ENCODE data around the gene CCDC183.

CCDC183 gene

DNA sequence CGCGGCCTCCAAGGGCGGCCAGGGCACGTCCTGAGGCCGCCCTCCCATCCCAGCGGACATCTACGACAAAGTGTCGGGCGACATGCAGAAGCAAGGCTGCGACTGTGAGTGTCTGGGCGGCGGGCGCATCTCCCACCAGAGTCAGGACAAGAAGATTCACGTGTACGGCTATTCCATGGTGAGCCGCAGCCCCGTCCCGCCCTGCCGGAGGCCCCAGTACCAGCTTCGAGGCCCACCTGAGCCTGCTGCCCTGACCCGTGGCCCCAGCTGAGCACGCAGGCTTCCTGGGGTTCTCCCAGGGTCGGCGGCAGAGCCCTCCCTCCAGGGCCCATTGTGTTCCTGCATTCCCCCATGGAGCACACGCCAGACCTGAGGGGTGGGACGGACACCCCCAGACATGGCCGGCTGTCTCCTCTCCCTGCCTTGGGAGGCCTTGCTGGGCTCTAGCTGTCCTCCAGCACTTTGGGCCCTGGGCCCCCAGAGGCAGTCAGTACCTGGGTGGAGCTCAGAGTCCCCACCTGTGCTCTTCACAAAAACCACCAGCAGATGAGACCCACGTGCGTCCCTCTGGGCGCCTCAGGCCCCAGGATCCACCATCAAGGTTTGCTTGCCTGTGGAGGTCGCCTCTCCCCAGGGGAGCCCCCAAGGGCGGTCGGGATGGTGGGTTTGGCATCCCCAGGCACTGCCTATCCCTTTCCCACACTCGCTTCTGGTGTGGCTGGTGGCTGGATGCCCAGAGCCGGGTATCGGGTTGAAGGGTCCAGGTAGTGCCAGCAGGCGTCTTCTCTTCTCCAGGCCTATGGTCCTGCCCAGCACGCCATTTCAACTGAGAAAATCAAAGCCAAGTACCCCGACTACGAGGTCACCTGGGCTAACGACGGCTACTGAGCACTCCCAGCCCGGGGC is 54.1 kb downstream of the CCDC183 start:
- no peak for DNase-seq (ENCODE audit: low spot score)

DNA sequence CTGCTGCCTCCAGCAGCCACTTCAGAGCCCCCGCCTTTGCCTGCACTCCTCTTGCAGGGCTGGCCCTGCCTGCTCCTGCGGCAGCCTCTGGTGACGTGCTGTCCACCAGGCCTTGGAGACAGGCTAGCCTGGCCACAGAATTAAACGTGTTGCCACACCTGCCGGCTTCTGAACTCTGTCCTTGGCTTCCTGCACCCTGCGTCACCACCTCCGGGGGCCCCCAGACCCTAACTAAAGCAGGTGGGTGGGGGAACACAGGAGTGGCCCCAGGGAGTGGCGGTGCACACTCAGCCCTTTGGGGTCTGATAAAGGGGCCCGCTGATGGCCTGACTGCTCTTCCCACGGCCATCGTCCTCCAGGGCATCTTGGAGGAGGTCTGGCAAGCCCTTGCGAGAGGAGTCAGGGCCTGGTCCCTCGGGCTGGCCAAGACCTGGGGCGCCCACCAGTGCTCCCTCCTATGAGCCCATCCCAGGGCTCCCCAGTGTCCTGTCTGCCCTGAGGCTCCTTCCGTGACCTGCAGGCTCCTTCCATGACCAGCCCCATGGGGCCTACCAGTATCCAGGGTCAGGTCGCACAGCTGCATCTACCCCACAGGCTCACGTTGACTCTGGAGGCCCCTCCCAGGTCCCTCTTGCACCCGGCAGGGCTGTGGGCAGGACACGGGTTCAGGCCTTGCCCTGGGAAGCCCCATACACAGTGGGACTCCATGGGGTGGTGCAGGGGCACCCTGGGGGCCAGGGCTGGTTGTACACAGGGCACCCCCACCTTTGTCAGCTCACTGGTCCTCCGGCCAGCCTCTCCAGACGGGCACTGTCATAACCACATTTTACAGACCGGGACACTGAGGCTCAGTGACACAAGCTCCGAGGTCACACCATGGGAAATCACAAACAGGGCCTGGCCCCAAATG is 55.0 kb downstream of the CCDC183 start:
- no peak for DNase-seq (ENCODE audit: low spot score)

DNA sequence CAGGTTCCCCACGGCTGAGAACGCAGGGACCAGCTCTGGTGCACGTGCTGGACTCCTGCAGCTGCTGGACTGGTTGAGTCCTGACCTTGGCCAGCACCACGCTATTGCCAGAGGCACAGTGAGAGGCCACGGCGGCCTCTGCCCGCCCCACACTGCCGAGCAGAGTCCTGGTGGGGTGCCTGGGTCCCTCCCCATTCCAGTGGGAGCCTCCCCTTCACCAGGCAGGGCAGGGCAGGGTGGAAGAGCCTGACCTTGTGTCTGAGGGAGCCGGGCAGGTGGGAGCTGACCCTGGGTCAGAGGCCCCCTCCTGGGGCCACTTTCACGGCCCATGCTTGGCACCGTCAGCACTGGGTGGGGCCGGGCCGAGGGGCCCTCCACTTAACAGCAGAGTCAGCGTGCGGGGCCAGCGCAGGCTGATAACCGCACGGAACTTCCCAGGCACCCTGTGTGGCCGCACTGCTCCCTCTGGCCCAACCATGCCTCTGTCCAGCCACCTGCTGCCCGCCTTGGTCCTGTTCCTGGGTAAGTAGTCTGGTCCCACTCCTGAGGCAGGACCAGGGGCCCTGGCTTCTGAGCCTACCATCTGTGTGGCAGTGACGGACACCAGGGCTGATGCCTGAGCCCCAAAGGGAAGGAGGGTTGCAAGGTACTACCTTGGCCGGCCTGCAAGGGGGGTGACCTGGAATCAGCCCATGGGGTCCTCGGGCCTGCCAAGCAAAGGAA is 56.0 kb downstream of the CCDC183 start, which contains the start of gene MAMDC4:
Gene MAMDC4, plus strand, starts transcription at position 406 of the 723 bp plus-strand sequence. Its CDS starts 71 bp downstream, at position 477.
- no peak for DNase-seq (ENCODE audit: low spot score)

DNA sequence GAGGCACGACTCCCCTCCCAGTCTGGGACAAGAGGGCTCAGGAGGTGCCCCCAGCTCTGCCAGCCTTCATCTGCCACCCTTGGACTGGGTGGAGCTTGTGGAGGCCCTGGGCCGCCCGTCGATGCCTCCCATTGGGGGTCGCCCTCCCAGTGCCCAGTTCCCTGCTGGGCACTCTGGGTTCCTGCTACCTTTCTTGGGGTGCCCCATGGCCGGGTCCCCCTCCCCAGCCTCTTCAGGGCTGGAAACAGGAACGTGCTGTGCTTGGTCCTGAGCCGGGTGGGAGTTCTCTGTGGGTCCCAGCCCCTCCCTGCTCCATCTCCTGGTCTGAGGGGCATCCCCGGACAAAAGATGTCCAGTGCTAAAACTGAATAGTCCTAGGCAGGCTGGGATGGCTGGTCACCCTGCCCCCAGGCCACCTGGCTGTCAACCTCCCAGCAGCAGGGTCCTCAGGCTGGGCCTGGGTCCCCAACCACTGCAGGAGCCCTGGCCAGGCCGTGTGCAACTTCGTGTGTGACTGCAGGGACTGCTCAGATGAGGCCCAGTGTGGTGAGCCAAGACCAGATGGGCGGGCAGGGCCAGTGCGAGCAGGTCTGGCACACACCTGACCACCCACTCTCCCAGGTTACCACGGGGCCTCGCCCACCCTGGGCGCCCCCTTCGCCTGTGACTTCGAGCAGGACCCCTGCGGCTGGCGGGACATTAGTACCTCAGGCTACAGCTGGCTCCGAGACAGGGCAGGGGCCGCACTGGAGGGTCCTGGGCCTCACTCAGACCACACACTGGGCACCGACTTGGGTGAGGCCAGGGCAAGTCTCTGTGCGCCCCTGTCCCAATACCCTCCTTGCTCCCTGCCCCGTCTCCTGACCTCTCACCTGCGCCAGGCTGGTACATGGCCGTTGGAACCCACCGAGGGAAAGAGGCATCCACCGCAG is 56.8 kb downstream of the CCDC183 start:
- DNase-seq (ENCODE audit: low spot score), result no peak

DNA sequence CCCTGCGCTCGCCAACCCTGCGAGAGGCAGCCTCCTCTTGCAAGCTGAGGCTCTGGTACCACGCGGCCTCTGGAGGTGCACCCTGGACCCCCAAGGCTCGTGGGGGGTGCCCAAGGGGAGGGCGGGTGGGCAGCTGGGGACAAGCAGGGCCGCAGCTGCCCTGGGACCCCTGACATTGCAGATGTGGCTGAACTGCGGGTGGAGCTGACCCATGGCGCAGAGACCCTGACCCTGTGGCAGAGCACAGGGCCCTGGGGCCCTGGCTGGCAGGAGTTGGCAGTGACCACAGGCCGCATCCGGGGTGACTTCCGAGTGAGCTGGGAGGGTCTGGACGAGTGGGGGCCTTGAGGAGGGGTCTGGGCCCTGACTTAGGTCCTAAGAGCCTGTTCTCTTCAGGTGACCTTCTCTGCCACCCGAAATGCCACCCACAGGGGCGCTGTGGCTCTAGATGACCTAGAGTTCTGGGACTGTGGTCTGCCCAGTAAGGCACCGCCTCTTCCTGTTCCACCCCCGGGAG is 57.5 kb downstream of the CCDC183 start:
- DNase-seq (ENCODE audit: low spot score), result no peak

DNA sequence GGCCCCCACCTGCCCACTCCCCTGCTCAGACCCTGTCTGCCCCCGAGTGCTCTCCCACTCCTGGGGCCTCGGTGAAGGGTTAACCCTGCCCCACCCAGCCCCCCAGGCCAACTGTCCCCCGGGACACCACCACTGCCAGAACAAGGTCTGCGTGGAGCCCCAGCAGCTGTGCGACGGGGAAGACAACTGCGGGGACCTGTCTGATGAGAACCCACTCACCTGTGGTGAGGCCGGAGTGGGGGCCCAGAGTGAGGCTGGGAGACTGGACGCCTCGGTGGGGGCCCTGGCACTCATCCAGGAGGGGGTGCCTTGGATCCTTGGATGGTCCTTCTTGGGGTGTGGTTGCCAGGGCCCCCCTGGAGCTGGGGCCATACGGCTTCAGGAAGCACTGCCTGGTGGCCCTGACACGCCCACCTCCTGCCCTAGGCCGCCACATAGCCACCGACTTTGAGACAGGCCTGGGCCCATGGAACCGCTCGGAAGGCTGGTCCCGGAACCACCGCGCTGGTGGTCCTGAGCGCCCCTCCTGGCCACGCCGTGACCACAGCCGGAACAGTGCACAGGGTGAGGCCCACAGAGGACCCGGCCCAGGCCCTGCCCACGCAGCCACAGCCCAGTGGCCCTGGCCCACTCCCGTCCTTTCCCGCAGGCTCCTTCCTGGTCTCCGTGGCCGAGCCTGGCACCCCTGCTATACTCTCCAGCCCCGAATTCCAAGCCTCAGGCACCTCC is 58.1 kb downstream of the CCDC183 start:
- no peak for DNase-seq (ENCODE audit: low spot score)

DNA sequence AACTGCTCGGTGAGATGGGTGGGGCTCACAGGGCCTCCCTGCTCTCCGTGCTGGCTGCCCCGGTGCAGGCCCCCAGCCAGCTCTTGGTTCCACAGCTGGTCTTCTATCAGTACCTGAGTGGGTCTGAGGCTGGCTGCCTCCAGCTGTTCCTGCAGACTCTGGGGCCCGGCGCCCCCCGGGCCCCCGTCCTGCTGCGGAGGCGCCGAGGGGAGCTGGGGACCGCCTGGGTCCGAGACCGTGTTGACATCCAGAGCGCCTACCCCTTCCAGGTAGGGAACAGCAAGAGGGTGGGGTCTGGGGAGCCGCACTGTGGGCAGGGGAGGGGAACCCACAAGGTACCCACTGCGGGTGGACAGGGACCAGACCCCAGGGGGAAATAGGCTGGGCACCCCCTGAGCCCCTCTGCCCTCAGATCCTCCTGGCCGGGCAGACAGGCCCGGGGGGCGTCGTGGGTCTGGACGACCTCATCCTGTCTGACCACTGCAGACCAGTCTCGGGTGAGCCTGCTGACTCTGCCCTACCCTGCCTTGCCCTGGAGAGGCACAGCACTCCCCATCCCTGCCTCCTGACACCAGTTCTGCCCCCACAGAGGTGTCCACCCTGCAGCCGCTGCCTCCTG is 58.8 kb downstream of the CCDC183 start:
- DNase-seq (ENCODE audit: low spot score), result peak; percentile 47

DNA sequence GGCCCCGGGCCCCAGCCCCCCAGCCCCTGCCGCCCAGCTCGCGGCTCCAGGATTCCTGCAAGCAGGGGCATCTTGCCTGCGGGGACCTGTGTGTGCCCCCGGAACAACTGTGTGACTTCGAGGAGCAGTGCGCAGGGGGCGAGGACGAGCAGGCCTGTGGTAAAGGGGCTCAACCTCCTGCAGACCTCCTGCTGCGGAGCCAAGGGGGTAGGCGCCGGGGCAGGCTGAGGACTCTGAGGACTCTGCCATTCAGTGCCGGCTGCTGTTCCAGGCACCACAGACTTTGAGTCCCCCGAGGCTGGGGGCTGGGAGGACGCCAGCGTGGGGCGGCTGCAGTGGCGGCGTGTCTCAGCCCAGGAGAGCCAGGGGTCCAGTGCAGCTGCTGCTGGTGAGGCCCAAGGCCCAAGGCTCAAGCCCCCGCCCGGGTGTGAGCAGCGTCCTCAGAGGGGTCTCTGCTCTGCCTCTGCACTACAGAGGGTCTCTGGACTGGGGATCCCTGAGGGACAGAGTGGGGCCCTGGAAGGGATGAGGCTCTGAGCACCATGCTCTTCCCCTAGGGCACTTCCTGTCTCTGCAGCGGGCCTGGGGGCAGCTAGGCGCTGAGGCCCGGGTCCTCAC is 59.4 kb downstream of the CCDC183 start:
- DNase-seq (ENCODE audit: low spot score), result peak; percentile 44

DNA sequence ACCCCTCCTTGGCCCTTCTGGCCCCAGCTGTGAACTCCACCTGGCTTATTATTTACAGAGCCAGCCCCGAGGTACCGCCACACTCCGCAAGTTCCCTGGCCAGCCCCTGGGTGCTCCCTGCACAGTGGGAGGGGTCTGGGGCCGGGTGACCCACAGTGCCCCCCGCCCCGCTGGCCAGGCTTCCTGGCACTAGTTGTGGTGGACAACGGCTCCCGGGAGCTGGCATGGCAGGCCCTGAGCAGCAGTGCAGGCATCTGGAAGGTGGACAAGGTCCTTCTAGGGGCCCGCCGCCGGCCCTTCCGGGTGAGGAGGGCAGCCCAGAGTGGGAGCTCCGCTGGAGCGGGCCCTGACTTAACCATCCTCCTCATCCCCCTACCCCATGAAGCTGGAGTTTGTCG is 59.9 kb downstream of the CCDC183 start:
- no peak for DNase-seq (ENCODE audit: low spot score)

DNA sequence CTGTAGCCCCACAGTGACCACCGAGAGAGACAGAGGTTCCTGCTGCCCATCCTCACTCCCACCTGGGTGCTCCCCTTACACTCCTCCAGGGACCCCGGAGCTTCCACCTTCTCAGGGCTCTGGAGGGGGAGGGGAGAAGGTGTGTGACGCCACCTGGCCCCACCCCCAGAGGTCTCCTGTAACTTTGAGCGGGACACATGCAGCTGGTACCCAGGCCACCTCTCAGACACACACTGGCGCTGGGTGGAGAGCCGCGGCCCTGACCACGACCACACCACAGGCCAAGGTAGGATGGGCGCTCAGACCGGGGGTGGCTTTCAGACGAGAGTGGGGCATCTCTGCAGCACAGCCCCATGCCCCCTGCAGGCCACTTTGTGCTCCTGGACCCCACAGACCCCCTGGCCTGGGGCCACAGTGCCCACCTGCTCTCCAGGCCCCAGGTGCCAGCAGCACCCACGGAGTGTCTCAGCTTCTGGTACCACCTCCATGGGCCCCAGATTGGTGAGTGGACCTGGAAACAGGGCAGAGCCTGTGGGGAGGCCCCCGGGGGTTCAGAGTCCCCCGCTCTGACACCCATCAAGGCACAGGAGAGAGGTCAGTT is 60.5 kb downstream of the CCDC183 start:
- peak; percentile 43 for DNase-seq (ENCODE audit: low spot score)

DNA sequence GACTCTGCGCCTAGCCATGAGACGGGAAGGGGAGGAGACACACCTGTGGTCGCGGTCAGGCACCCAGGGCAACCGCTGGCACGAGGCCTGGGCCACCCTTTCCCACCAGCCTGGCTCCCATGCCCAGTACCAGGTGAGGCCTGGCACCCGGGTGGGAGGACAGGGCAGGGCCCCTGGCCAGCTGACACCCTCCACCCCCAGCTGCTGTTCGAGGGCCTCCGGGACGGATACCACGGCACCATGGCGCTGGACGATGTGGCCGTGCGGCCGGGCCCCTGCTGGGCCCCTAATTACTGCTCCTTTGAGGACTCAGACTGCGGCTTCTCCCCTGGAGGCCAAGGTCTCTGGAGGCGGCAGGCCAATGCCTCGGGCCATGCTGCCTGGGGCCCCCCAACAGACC is 61.0 kb downstream of the CCDC183 start:
- no peak for DNase-seq (ENCODE audit: low spot score)
